Gastrocnemius medialis (tissue), 4 donors: ENCODE measurements around the gene TANGO6.
A peak's percentile ranks its signal among the peaks of the same experiment; 100 is the strongest.

ENCODE experiments used
- POLR2A ChIP-seq, 2 donors: fragments of 450-650 bp; IDR thresholded peaks; one replicate each; pipeline ENCODE4 v1.6.1; 2017; ENCODE audit warnings: antibody characterized with exemption in 2 of 2, mild to moderate bottlenecking in 2 of 2, moderate library complexity in 2 of 2
- TF ChIP-seq, protein P1 (sequence below), 5 experiments: fragments of 450-650 bp in 3 of 5; fragments of 200-600 bp in 2 of 5; sonication (generic) in 2 of 5; IDR thresholded peaks in 4 of 5; conservative IDR thresholded peaks in 1 of 5; 1 replicate in 4 of 5; 2 replicates in 1 of 5; pipeline ENCODE4 v1.5.1; 2016 to 2019; ENCODE audit warnings: antibody characterized with exemption in 5 of 5, mild to moderate bottlenecking in 3 of 5, moderate library complexity in 3 of 5

DNA sequence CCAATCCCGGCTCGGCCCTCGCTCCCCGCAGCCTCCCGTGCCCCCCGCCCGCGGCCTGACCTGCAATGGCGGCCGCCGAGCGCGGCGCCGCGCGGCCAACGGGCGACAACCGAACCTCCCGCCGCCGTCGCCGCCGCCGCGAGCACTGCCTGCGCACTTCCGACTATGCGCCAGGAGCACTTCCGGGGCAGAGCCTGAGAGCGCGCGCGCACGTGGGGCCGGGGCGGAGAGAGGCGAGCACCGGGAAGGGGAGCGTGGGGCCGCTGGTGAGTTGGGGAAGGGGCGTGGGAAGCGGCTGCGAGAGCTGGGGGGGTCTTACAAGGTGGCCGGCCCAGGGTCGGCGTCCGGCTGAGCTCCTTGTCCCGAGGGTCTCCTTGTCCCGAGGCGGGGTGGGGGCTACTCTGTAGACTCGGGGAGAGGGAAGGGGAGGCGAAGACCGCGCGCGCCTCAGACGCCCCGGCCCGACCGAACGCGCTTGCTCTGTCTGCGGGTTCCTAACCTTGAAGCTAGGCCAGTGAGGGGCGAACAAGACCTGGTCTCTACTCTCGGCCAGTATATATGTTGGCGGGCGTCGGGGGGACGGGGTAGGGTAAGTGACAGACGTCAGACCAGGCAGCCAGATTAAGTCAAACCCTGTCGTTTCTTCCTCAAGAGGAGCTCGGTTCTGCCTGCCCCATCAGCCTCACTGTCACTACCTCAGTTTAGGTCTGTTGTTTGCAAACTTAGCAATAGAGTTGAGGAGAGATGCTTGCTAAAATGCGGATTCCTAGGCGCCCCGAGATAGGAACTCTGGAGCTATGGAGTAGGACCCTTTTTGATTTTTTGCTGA lies 289.3 kb downstream of the TANGO6 start, which contains the start of the genes CHTF8 and UTP4:
- TF ChIP-seq, protein P1, sequence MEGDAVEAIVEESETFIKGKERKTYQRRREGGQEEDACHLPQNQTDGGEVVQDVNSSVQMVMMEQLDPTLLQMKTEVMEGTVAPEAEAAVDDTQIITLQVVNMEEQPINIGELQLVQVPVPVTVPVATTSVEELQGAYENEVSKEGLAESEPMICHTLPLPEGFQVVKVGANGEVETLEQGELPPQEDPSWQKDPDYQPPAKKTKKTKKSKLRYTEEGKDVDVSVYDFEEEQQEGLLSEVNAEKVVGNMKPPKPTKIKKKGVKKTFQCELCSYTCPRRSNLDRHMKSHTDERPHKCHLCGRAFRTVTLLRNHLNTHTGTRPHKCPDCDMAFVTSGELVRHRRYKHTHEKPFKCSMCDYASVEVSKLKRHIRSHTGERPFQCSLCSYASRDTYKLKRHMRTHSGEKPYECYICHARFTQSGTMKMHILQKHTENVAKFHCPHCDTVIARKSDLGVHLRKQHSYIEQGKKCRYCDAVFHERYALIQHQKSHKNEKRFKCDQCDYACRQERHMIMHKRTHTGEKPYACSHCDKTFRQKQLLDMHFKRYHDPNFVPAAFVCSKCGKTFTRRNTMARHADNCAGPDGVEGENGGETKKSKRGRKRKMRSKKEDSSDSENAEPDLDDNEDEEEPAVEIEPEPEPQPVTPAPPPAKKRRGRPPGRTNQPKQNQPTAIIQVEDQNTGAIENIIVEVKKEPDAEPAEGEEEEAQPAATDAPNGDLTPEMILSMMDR (IDR thresholded peaks at IDR 0.05 in 4 of 5, conservative IDR thresholded peaks at IDR 0.05 in 1 of 5) = no peak
- peak; percentile 97 to 98 for TF ChIP-seq POLR2A (IDR thresholded peaks at IDR 0.05)
